ENCODE measurements around the gene SPRED3. TPM values are rescaled to one million over a fixed set of nuclear protein-coding genes. Genes with fewer than 3 reads are reported as not detected.
A peak's percentile ranks its signal among the peaks of the same experiment; 100 is the strongest.

SPRED3 gene
- total RNA-seq, 4 donors from 2014 or later = 0.05 to 0.81 (median 0.33) TPM

DNA sequence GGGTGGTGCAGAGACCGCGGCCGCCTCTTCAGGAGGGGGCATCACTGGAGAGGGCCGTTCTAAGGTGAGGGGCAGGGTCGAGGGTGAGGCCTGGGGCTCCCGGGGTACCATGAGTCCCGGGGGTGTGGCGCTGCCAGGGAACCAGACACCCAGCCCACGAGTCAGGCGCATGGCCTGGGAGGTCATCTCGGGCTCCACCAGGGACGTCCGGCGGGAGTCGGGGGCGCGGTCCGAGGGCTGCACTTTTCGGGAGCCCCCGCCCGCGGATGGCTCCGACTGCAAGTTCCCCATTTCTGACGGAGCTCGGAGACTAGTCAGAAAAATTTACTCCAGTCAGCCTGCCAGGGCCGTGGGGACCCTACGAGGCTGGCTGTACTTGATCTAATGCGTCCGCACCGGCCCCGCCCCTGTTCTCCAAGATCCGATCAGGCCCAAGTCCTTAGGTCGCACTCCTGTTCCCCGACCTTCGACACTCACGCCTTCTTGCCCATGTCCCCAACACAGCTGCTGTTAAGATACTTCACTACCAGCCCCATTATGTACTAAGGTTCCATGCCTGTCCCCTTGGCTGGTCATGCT lies 1.4 kb upstream of the SPRED3 start:
- Histone ChIP-seq H3K4me1 (peaks cover 0 to 39% (median 29%) of the 10 kb centered on the region in 3 donors), H3K27ac (peak overlapping the region in 3 of 4 donors; percentile 72 to 83 (median 77)), H3K4me3 (peak overlapping the region in 1 of 2 donors; percentile 59), H3K36me3 (peaks cover 0 to 47% of the 10 kb centered on the region in 2 donors), H3K9me3 (no peaks in the 10 kb centered on the region), H3K27me3 (peaks cover 62% of the 10 kb centered on the region)
- WGBS, 2 donors (ENCODE audit: low coverage in 1 of 2) = 4 to 9% methylated on average over 12 of the region's 36 CpGs
- TF ChIP-seq POLR2AphosphoS5 (IDR thresholded peaks at IDR 0.05) (no peak), EP300 (IDR thresholded peaks at IDR 0.05) (no peak)
- ATAC-seq = no peak

DNA sequence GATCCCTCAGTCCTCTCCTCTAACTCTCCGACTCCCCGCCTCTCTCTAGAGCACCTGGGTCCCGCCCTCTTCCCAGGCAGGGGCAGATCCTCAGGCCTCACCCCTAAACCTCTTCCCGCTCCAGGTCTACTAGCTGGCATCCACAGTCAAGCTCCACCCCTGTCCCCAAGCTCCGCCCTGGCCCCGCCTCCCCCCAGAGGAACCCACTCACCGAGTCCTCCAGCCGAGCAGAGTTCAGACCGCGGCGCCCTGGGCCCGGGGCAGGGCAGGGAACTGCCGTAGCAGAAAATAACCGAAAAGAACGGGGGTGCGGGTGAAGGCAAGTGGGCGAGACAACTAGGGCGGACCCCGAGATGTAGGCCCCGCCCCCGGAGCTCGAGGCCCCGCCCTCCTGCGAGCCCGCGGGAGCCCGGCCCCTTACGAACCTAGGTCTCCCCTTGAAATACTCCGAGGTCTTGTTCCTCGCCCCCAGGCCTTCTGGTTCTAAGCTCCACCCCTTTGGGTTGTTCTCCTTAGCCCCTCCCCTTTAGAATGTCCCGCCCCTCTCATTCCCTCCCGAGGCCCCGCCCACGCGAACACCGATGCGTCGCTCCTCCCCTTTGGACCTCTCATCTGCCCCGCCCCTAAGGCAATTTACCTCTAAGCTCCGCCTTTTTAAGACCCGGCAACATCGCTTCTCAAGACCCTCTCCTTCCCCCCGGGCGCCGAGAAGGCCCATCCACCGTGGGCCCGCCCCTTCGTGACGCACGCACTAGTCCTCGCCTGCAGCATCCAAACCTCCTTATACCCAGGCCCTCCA lies 748 bp upstream of the SPRED3 start, which contains the start of gene GGN:
Gene GGN (minus strand): TSS at position 485 of the 799 bp plus-strand sequence. CDS start 773 bp downstream, outside the sequence.
- TF ChIP-seq EP300 (IDR thresholded peaks at IDR 0.05) (no peak), POLR2A (IDR thresholded peaks at IDR 0.05) (peak in 1 of 2 donors; percentile 15), POLR2AphosphoS5 (IDR thresholded peaks at IDR 0.05) (no peak)
- TF ChIP-seq, protein P1, sequence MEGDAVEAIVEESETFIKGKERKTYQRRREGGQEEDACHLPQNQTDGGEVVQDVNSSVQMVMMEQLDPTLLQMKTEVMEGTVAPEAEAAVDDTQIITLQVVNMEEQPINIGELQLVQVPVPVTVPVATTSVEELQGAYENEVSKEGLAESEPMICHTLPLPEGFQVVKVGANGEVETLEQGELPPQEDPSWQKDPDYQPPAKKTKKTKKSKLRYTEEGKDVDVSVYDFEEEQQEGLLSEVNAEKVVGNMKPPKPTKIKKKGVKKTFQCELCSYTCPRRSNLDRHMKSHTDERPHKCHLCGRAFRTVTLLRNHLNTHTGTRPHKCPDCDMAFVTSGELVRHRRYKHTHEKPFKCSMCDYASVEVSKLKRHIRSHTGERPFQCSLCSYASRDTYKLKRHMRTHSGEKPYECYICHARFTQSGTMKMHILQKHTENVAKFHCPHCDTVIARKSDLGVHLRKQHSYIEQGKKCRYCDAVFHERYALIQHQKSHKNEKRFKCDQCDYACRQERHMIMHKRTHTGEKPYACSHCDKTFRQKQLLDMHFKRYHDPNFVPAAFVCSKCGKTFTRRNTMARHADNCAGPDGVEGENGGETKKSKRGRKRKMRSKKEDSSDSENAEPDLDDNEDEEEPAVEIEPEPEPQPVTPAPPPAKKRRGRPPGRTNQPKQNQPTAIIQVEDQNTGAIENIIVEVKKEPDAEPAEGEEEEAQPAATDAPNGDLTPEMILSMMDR (IDR thresholded peaks at IDR 0.05) = no peak
- 0 to 4% methylated on average over 1 to 17 of the region's 51 CpGs for WGBS, 2 donors (ENCODE audit: low coverage in 1 of 2)
- Histone ChIP-seq H3K4me1 (peaks cover 0 to 39% (median 29%) of the 10 kb centered on the region in 3 donors), H3K27ac (peak within 1 kb of the TSS in 3 of 4 donors; percentile 72 to 83 (median 77)), H3K27me3 (peaks cover 56% of the 10 kb centered on the region), H3K36me3 (peaks cover 0 to 40% of the 10 kb centered on the region in 2 donors), H3K4me3 (peak within 1 kb of the TSS; percentile 37 to 59), H3K9me3 (no peaks in the 10 kb centered on the region)
- peak; percentile 81 for ATAC-seq

DNA sequence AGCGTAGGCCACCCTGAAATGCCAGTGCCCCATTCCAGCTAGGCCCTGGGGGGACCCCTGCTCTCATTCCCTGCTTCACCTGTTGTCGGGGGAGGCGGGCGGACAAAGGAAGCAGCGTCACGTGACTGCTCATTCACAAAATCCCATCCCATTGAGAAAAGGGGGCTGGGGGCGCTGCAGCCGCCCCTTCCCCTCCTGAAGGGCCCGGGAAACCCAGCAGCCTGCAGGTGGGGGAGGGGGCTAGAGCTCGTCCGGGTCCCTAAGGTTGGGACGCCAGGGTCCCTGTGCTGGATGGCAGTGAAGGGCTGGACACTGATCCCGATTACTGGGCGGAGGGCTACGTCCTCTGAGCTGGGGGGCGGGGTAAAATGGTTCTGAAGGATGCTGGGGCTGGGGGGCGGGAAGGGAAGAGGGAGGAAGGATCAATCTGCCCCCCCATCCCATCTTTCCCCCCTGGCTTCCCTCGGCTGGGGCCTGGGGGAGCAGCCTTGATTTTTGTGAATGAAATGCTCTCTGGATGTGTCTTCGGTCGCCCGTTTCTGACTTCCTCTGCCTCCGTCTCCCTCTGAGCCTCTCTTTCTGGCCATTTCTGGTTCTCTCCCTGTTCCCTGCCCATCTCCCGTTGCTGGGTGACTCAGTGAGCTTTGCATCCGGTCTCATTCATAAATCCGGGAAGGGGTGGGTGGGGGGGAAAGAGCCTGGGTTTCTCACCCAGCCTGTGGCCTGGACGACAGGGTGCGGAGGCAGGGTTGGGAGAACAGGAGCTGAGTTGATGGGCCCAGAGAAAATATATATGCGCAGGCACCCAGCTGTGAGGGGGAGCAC lies 816 bp downstream of the SPRED3 start:
- WGBS, 2 donors (ENCODE audit: low coverage in 1 of 2) = 0 to 6% methylated on average over 1 to 6 of the region's 28 CpGs
- no peak for TF ChIP-seq POLR2A (IDR thresholded peaks at IDR 0.05)
- TF ChIP-seq EP300 (IDR thresholded peaks at IDR 0.05) = no peak
- no peak for TF ChIP-seq POLR2AphosphoS5 (IDR thresholded peaks at IDR 0.05)
- TF ChIP-seq, protein P1 (IDR thresholded peaks at IDR 0.05) = no peak
- ATAC-seq = no peak
- peaks cover 0 to 39% (median 29%) of the 10 kb centered on the region in 3 donors for H3K4me1 ChIP-seq
- H3K27ac ChIP-seq = peak overlapping the region in 3 of 4 donors; percentile 48 to 83 (median 77)
- peak overlapping the region in 1 of 2 donors; percentile 59 for H3K4me3 ChIP-seq
- H3K27me3 ChIP-seq = peaks cover 51% of the 10 kb centered on the region
- H3K36me3 ChIP-seq = peaks cover 0 to 24% of the 10 kb centered on the region in 2 donors
- H3K9me3 ChIP-seq = no peaks in the 10 kb centered on the region

DNA sequence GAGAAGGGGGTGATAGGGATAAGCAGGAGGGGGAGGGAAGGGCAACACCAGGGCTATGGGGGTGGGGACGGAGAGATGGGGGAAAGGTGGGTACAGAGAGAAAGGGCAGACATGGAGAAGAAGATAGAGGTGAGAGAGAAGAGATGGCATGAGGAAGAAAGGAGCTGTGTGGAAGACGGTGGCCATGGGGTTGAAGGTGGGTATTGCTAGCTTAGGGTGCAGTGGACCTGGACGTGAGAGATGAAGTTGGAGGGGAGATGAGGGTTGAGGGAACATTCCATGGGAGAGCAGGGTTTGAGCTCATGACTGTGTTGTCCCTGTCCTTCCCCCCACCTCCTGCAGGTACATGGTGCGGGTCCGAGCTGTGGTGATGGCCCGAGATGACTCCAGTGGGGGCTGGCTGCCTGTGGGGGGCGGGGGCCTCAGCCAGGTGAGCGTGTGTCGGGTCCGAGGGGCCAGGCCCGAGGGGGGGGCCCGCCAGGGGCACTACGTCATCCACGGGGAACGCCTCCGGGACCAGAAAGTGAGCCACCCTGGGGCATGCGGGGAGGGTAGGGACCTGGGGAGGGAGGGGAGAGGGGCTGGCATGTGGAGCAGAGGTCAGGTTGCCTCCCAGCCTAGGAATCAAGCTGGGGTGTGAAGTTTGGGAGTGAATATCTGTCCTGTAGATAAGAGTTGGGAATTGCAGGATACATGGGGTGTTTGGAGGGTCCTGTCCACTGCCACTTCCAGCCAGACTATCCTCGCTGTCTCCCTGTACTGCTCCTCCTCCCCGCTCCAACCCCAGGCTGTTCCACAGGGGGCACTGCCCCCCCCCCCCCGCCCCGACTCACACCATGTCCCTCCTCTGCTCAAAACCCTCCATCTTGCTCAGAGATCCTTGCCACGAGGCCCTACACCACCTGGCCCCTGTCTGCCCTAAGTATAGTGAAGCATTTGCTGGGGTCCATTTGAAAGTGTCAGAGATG lies 1.7 kb downstream of the SPRED3 start:
- H3K4me3 ChIP-seq = no peak overlapping the region
- TF ChIP-seq POLR2AphosphoS5 (IDR thresholded peaks at IDR 0.05) = no peak
- TF ChIP-seq, protein P1 (IDR thresholded peaks at IDR 0.05) = no peak
- no peak for TF ChIP-seq POLR2A (IDR thresholded peaks at IDR 0.05)
- no peak for TF ChIP-seq EP300 (IDR thresholded peaks at IDR 0.05)
- H3K9me3 ChIP-seq = no peaks in the 10 kb centered on the region
- peaks cover 0 to 15% of the 10 kb centered on the region in 2 donors for H3K36me3 ChIP-seq
- peaks cover 0 to 39% (median 29%) of the 10 kb centered on the region in 3 donors for H3K4me1 ChIP-seq
- peaks cover 51% of the 10 kb centered on the region for H3K27me3 ChIP-seq
- ATAC-seq = no peak
- H3K27ac ChIP-seq = peak overlapping the region in 1 of 4 donors; percentile 83
- 42 to 51% methylated on average over 4 to 6 of the region's 22 CpGs for WGBS, 2 donors (ENCODE audit: low coverage in 1 of 2)

All from gastroesophageal sphincter (tissue), 4 donors.